Midbrain (tissue), 1 donor: Measurements from ENCODE around the gene WWOX.

Experiments
- DNase-seq: peaks from one replicate; lab custom pipeline; 2025; lab: John Stamatoyannopoulos, UW

Gene WWOX

GRCh38 chr16:78473031-78473699 is 373.7 kb downstream of the WWOX start:
- no peak for DNase-seq

- no peak for DNase-seq
Observed at GRCh38 chr16:78474762-78475161, 375.3 kb downstream of the WWOX start.

- DNase-seq: no peak
Observed at GRCh38 chr16:78476615-78477014, 377.2 kb downstream of the WWOX start.

- no peak for DNase-seq
Observed at GRCh38 chr16:78478267-78478861, 378.9 kb downstream of the WWOX start.

GRCh38 chr16:78479723-78480122 is 380.3 kb downstream of the WWOX start:
- no peak for DNase-seq

GRCh38 chr16:78480588-78480987 is 381.1 kb downstream of the WWOX start:
- DNase-seq: no peak

- no peak for DNase-seq
Observed at GRCh38 chr16:78483124-78483992, 383.9 kb downstream of the WWOX start.

GRCh38 chr16:78484509-78485058 is 385.1 kb downstream of the WWOX start:
- DNase-seq: no peak

GRCh38 chr16:78485188-78485916 is 385.9 kb downstream of the WWOX start:
- no peak for DNase-seq

GRCh38 chr16:78485917-78486257 is 386.4 kb downstream of the WWOX start:
- DNase-seq: no peak

- no peak for DNase-seq
Observed at GRCh38 chr16:78487471-78487870, 388.0 kb downstream of the WWOX start.

GRCh38 chr16:78489072-78489471 is 389.6 kb downstream of the WWOX start:
- no peak for DNase-seq

- no peak for DNase-seq
Observed at GRCh38 chr16:78489631-78490030, 390.2 kb downstream of the WWOX start.

- DNase-seq: peak; percentile 36
Observed at GRCh38 chr16:78490431-78490830, 391.0 kb downstream of the WWOX start.

- peak; percentile 36 for DNase-seq
Observed at GRCh38 chr16:78490847-78491246, 391.4 kb downstream of the WWOX start.

- DNase-seq: no peak
Observed at GRCh38 chr16:78493573-78493972, 394.1 kb downstream of the WWOX start.

GRCh38 chr16:78494105-78494504 is 394.7 kb downstream of the WWOX start:
- no peak for DNase-seq

- no peak for DNase-seq
Observed at GRCh38 chr16:78494674-78495073, 395.2 kb downstream of the WWOX start.

- no peak for DNase-seq
Observed at GRCh38 chr16:78496189-78496588, 396.7 kb downstream of the WWOX start.

- no peak for DNase-seq
Observed at GRCh38 chr16:78499399-78499798, 399.9 kb downstream of the WWOX start.

GRCh38 chr16:78500659-78501270 is 401.3 kb downstream of the WWOX start:
- no peak for DNase-seq

GRCh38 chr16:78501744-78502143 is 402.3 kb downstream of the WWOX start:
- no peak for DNase-seq
